SU-DHL-6 (cell line): ENCODE measurements around the gene TRPM1.

Experiments used
- H2AFZ ChIP-seq: fragments of 200-600 bp; sonication (generic); 2 replicates; pipeline ENCODE4 v1.6.1; 2014; ENCODE audit warnings: low read depth, mild to moderate bottlenecking, moderate library complexity, mixed read lengths, antibody characterized with exemption, low read length; ENCODE audit not compliant: severe bottlenecking
- H3F3A ChIP-seq: fragments of 200-600 bp; shearing (Covaris generic); 2 replicates; pipeline ENCODE4 v1.6.0; 2016; ENCODE audit warnings: antibody characterized with exemption, mild to moderate bottlenecking; ENCODE audit not compliant: insufficient read depth
- H3K27ac ChIP-seq: fragments of 200-600 bp; sonication (generic); 2 replicates; pipeline ENCODE4 v1.5.1; 2016; ENCODE audit warnings: low read depth, mild to moderate bottlenecking, low read length, moderate library complexity, mixed read lengths
- H3K27me3 ChIP-seq: fragments of 200-600 bp; sonication (generic), shearing (Covaris generic); 2 replicates; pipeline ENCODE4 v1.6.0; 2014; ENCODE audit warnings: mild to moderate bottlenecking, low read length
- H3K36me3 ChIP-seq: fragments of 200-600 bp; sonication (generic); 2 replicates; pipeline ENCODE4 v1.6.1; 2014; ENCODE audit warnings: mild to moderate bottlenecking, low read length, mixed read lengths
- H3K4me2 ChIP-seq: fragments of 300-600, 200-600 bp; shearing (Covaris generic), sonication (generic); 2 replicates; pipeline ENCODE4 v1.6.0; 2014; ENCODE audit warnings: low read length, low read depth, mild to moderate bottlenecking; ENCODE audit not compliant: poor library complexity, severe bottlenecking
- H3K4me3 ChIP-seq: fragments of 200-600 bp; sonication (generic); 2 replicates; pipeline ENCODE4 v1.5.1; 2014; ENCODE audit warnings: antibody characterized with exemption, low read length, mild to moderate bottlenecking, mixed read lengths; ENCODE audit not compliant: insufficient read depth, poor library complexity, severe bottlenecking
- H3K79me2 ChIP-seq: fragments of 200-600 bp; sonication (generic); 2 replicates; pipeline ENCODE4 v1.6.1; 2014; ENCODE audit warnings: mild to moderate bottlenecking, low read length, moderate library complexity; ENCODE audit not compliant: insufficient read depth
- H3K9ac ChIP-seq: fragments of 200-600 bp; sonication (generic); 2 replicates; pipeline ENCODE4 v1.7.0; 2014; ENCODE audit warnings: mild to moderate bottlenecking, low read length
- H3K9me2 ChIP-seq: fragments of 200-600 bp; sonication (generic); replicated peaks from 2 replicates; pipeline ENCODE4 v1.6.1; 2014; ENCODE audit warnings: low read length; ENCODE audit not compliant: insufficient read depth
- H3K9me3 ChIP-seq: fragments of 200-600 bp; sonication (generic); 2 replicates; pipeline ENCODE4 v1.6.1; 2014; ENCODE audit warnings: low read length, mixed read lengths; ENCODE audit not compliant: insufficient read depth
- H4K20me1 ChIP-seq: fragments of 200-600 bp; sonication (generic); 2 replicates; pipeline ENCODE4 v1.6.1; 2014; ENCODE audit warnings: low read depth, mild to moderate bottlenecking, antibody characterized with exemption, low read length, moderate library complexity, mixed read lengths
- CTCF ChIP-seq: fragments of 200-600 bp; sonication (generic); IDR thresholded peaks from one replicate; pipeline ENCODE4 v1.5.1; 2017; ENCODE audit warnings: antibody characterized with exemption, mild to moderate bottlenecking, low read length, moderate library complexity; ENCODE audit not compliant: insufficient read depth, poor library complexity, severe bottlenecking
- EZH2phosphoT487 ChIP-seq: fragments of 200-600 bp; sonication (generic), shearing (Covaris generic); conservative IDR thresholded peaks from 2 replicates; pipeline ENCODE4 v1.6.1; 2018; ENCODE audit warnings: mild to moderate bottlenecking, antibody characterized with exemption, low read length, moderate library complexity, mixed read lengths

Gene TRPM1

GRCh38 chr15:31034152-31034551, 67.4 kb downstream of the TRPM1 start:
- Histone ChIP-seq H3F3A (no peaks in the 10 kb centered on the region), H3K9ac (no peak overlapping the region), H2AFZ (no peak overlapping the region), H3K9me2 (no peaks in the 10 kb centered on the region), H3K4me3 (no peak overlapping the region), H4K20me1 (no peaks in the 10 kb centered on the region), H3K27ac (no peak overlapping the region), H3K9me3 (no peaks in the 10 kb centered on the region), H3K27me3 (no peaks in the 10 kb centered on the region), H3K79me2 (no peaks in the 10 kb centered on the region), H3K36me3 (no peaks in the 10 kb centered on the region), H3K4me2 (no peak overlapping the region)
- no peak for TF ChIP-seq EZH2phosphoT487
- no peak for TF ChIP-seq CTCF

GRCh38 chr15:31032961-31033371, 68.6 kb downstream of the TRPM1 start:
- Histone ChIP-seq H3K36me3 (no peaks in the 10 kb centered on the region), H2AFZ (no peak overlapping the region), H3K9ac (no peak overlapping the region), H3F3A (no peaks in the 10 kb centered on the region), H3K9me3 (no peaks in the 10 kb centered on the region), H3K9me2 (no peaks in the 10 kb centered on the region), H3K27me3 (no peaks in the 10 kb centered on the region), H4K20me1 (no peaks in the 10 kb centered on the region), H3K4me3 (no peak overlapping the region), H3K79me2 (no peaks in the 10 kb centered on the region), H3K4me2 (no peak overlapping the region), H3K27ac (no peak overlapping the region)
- TF ChIP-seq CTCF (no peak), EZH2phosphoT487 (no peak)

- no peaks in the 10 kb centered on the region for H4K20me1 ChIP-seq
- no peaks in the 10 kb centered on the region for H3K9me2 ChIP-seq
- no peaks in the 10 kb centered on the region for H3K27me3 ChIP-seq
- H3K4me3 ChIP-seq = no peak overlapping the region
- H3K4me2 ChIP-seq = no peak overlapping the region
- no peaks in the 10 kb centered on the region for H3K79me2 ChIP-seq
- TF ChIP-seq CTCF = no peak
- no peak for TF ChIP-seq EZH2phosphoT487
- H2AFZ ChIP-seq = no peak overlapping the region
- H3K9ac ChIP-seq = no peak overlapping the region
- no peaks in the 10 kb centered on the region for H3F3A ChIP-seq
- H3K36me3 ChIP-seq = no peaks in the 10 kb centered on the region
- H3K27ac ChIP-seq = no peak overlapping the region
- no peaks in the 10 kb centered on the region for H3K9me3 ChIP-seq
These were observed 70.0 kb downstream of the TRPM1 start for GRCh38 chr15:31031471-31032067.
